A673 (cell line): ENCODE results near the gene NR1H4.

Source experiments
- CTCF ChIP-seq: fragments of 300-800, 200-600 bp; sonication (generic); conservative IDR thresholded peaks from 2 replicates; pipeline ENCODE4 v1.5.1; 2017; ENCODE audit warnings: low read depth, mild to moderate bottlenecking, antibody characterized with exemption, low read length, moderate library complexity, mixed read lengths
- EZH2 ChIP-seq: fragments of 200-600 bp; sonication (generic); IDR thresholded peaks from 2 replicates; pipeline ENCODE4 v1.6.1; 2017; ENCODE audit warnings: borderline replicate concordance, low read depth, mild to moderate bottlenecking, mixed read lengths, antibody characterized with exemption, low read length; ENCODE audit not compliant: poor library complexity, severe bottlenecking

- no peak for TF ChIP-seq CTCF
- no peak for TF ChIP-seq EZH2
These were observed 1.3 kb upstream of the NR1H4 start for GRCh38 chr12:100472325-100472724.
